Epithelial cell of esophagus (primary cell): ENCODE measurements around the gene NECAB3.

Experiments
- DNase-seq: peaks from one replicate; pipeline ENCODE4 v3.0.0; 2010; ENCODE audit warnings: low read depth
- H3K4me3 ChIP-seq: 2 replicates; pipeline ENCODE4 v1.5.1; 2011; ENCODE audit warnings: mild to moderate bottlenecking, low read length, control low read depth
- TF ChIP-seq, protein P1 (sequence below): IDR thresholded peaks from 2 replicates; pipeline ENCODE4 v1.5.1; 2011; ENCODE audit warnings: low read depth, mild to moderate bottlenecking, low read length, control low read depth, inconsistent platforms; ENCODE audit not compliant: insufficient read depth; ENCODE audit errors: missing control alignments

NECAB3 gene

DNA sequence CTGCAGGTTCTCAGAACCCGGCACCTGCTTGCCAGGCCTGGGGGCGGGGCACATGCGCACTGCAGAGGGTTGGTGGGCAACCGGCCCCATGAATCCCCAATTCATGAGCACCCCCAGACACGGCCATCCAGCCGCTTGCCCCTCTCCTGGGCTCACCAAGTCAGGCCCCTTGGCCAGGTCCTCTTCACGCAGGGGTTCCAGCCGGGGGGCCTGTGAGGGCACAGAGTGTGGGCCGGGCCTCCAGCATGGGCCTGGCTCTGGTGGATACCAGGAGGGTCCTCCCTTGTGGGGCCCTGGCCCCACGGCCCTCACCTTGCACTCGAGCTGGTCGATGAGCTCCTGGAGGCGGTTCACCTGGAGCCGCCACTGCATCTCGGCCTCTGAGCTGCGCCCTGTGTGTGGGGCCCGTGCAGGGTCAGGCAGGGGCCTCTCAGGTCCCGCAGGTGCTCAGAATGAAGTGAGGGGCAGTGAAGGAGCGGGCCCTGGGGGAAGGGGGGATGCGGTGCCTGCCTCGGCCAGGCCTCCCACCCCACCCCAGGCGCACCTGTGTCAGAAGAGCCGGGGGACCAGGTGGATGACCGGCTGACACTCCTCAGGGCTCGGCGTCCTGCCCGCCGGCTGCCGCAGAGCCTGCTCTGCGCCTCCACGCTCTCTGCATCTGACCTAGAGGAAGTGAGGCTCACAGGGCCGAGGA lies 14.7 kb downstream of the NECAB3 start:
- TF ChIP-seq, protein P1, sequence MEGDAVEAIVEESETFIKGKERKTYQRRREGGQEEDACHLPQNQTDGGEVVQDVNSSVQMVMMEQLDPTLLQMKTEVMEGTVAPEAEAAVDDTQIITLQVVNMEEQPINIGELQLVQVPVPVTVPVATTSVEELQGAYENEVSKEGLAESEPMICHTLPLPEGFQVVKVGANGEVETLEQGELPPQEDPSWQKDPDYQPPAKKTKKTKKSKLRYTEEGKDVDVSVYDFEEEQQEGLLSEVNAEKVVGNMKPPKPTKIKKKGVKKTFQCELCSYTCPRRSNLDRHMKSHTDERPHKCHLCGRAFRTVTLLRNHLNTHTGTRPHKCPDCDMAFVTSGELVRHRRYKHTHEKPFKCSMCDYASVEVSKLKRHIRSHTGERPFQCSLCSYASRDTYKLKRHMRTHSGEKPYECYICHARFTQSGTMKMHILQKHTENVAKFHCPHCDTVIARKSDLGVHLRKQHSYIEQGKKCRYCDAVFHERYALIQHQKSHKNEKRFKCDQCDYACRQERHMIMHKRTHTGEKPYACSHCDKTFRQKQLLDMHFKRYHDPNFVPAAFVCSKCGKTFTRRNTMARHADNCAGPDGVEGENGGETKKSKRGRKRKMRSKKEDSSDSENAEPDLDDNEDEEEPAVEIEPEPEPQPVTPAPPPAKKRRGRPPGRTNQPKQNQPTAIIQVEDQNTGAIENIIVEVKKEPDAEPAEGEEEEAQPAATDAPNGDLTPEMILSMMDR: no peak
- H3K4me3 ChIP-seq: no peak overlapping the region
- no peak for DNase-seq

DNA sequence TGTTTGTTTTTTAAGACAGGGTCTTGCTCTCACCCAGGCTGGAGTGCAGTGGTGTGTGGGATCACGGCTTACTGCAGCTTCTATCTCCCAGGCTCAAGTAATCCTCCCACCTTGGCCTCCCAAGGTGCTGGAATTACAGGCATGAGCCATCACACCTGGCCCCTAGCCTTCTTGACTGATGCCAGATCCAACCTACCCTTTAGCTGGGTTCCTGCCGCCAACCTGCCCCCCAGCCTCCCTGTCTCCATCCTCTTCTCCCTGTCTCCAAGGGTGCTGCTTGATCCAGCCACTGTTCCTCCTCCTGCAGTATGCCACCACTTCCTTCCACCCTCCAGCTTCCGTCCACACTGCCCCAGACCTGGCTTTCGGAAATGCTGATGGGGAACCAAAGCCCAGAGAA lies 15.3 kb downstream of the NECAB3 start:
- TF ChIP-seq, protein P1: no peak
- DNase-seq: no peak
- no peak overlapping the region for H3K4me3 ChIP-seq

DNA sequence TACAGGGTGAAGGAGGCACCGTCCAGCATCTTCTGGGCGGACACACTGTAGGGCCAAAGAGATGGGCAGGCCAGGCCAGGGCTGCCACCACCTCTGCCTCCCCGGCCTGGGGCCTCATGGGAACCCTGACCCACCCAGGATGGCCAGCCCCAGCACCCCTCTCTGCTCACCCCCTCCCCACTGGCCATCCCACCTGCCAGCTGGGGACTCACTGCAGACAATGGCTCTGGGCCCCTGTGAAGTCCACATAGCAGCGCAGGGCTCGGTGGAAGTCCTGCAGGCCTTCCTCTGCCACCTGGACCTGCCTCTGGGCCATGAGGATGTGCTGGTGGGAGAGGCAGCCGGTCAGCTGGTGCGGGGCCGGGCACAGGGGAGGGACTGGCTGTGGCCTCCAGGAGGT lies 15.7 kb downstream of the NECAB3 start:
- no peak overlapping the region for H3K4me3 ChIP-seq
- DNase-seq: no peak
- TF ChIP-seq, protein P1: no peak

DNA sequence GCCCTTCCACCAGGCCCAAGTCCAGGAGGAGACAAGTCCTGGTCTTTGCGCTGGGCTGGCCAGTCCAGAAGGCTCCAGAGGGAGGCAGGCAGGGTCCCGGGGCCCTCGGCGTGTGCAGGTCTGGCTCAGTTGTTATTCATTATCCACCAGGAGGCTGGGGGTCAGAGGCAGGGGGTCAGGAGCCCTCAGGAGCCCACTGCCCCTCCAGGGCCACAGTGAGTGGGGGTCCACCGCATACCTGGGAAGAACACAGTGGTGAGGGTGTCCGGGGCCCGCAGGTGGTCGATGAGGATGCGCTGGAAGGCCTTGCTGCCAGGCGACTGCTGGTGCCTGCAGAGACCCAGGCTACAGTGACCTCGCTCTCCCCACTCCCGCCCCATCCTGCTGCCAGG lies 16.5 kb downstream of the NECAB3 start:
- no peak for DNase-seq
- TF ChIP-seq, protein P1: no peak
- no peak overlapping the region for H3K4me3 ChIP-seq

DNA sequence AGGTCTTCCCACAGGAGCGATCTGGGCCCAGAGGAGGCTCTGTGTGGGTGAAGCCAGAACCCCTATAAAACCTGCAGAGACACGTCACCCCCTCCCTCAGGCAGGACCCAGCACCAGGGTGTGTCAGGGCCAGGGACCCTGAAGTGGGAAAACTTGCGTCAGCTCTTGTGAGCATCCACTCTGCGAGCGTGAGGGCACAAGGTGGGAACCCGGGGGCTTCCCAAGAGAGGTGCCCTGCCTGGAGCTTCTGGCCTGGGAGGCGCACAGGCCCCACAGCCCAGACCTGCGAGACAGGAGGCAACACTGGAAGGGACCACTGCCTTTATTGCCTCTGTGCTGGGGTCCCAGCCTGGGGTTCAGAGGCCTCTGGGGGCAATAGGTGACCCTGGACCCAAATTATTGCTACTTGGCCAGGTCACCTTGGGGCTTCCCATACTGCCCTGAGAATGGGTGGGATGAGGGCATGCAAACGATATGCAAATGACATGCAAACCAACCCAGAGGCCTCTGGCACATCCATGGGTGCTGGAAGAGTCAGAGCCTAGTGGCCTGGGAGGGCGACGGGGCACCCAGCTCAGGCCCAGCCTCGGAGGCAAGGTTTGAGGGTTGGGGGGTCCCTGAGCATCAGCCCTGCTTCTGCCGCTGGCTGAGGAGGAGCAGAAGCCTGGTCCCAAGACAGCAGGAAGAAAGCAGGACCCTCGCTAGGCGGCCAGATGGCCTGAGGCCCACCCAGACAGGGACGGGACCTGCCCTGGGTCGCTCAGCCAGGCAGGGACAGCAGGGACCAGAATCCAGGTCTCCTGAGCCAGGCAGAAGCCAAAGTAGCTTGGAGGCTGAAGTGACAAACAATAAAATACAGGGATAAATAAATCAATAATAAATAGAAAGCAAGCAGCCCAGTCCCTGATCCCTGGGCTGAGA lies 17.2 kb downstream of the NECAB3 start:
- no peak overlapping the region for H3K4me3 ChIP-seq
- DNase-seq: no peak
- TF ChIP-seq, protein P1: no peak

DNA sequence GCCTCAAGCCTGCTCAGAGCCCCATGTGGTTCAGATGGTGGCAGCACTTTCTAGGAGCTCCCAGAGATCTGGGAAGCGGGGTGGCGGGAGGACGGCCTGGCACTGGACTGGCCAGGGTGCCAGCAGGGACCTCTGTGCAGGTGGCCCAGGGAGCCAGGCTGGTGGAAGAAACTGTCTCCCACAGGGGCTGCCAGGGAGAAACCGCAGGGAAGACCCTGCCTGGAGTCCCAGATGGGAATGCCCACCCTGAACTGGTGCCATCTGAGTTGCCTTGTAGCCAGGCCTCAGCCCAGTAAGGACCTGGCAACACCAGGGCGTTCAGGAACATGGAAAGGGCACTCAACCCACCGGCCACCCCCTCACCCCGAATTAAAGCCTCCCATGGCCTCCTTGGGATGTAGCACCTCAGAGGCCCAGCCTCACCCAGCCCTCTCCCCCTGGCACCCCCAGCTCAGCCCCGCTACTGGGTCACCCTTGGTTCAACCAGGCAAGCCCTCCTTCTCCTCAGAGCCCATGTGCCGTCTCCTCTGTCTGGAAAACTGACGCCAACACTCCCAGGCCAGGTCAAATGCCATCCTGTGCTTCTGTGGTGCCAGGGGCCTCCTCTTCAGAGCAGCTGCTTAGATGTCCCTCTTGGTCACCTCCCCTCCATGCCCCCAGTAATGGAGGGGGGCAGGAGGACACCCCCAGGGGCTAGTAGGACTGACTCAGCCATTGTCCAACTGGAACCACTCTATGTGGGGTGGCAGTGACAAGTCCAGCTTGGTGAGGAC lies 18.0 kb downstream of the NECAB3 start:
- DNase-seq: no peak
- H3K4me3 ChIP-seq: no peak overlapping the region
- TF ChIP-seq, protein P1: no peak
